IMR-90 (cell line): ENCODE results near the gene HLA-DQA1. TPM values are rescaled to one million over a fixed set of nuclear protein-coding genes. Genes with fewer than 3 reads are reported as not detected.

Source experiments
- ATAC-seq: fragments of 200-7000 bp; cut with Tn5 transposase; 2 replicates; pipeline ENCODE4 v1.9.1; 2020; ENCODE audit warnings: low read depth, mild to moderate bottlenecking, moderate library complexity
- BruUV-seq: library from RNA; stranded (reverse); fragments of 400-500 nt; replicated peaks from 2 replicates; lab custom pipeline; 2021; lab: Mats Ljungman, UMichigan
- CTCF ChIA-PET: fragments of 300-600 bp; formaldehyde crosslinking; extraction: SDS; loops from one replicate; lab custom pipeline; 2021; ENCODE audit warnings: antibody characterized with exemption; lab: Yijun Ruan, JAX
- POLR2A ChIA-PET: fragments of 300-600 bp; sonication (Branson Sonifier 250); formaldehyde crosslinking; loops from one replicate; lab custom pipeline; 2022; ENCODE audit warnings: antibody characterized with exemption; ENCODE audit not compliant: unreplicated experiment; lab: Charles Lee
- DNase-seq: peaks from one replicate; pipeline ENCODE4 v3.0.0; 2013
- H2AFZ ChIP-seq: replicated peaks from 2 replicates; pipeline ENCODE3; 2013; ENCODE audit warnings: low read length, mild to moderate bottlenecking; ENCODE audit not compliant: poor library complexity
- H2AK5ac ChIP-seq: 2 replicates; pipeline ENCODE4 v1.6.1; 2013; ENCODE audit warnings: low read depth, low read length, inconsistent platforms
- H2AK9ac ChIP-seq: replicated peaks from 2 replicates; pipeline ENCODE3; 2013; ENCODE audit warnings: mild to moderate bottlenecking, low read depth, low read length, moderate library complexity; ENCODE audit not compliant: poor library complexity
- H2BK120ac ChIP-seq: 2 replicates; pipeline ENCODE4 v1.6.1; 2013; ENCODE audit warnings: low read depth, low read length, inconsistent platforms
- H2BK15ac ChIP-seq: 3 replicates; pipeline ENCODE4 v1.6.1; 2013; ENCODE audit warnings: low read depth, low read length, inconsistent platforms
- H2BK20ac ChIP-seq: 2 replicates; pipeline ENCODE4 v1.6.1; 2013; ENCODE audit warnings: low read depth, mild to moderate bottlenecking, inconsistent platforms, low read length, moderate library complexity
- H2BK5ac ChIP-seq: 2 replicates; pipeline ENCODE4 v1.6.1; 2013; ENCODE audit warnings: mild to moderate bottlenecking, low read depth, low read length, inconsistent platforms; ENCODE audit not compliant: poor library complexity, severe bottlenecking
- H3K14ac ChIP-seq: replicated peaks from 2 replicates; pipeline ENCODE4 v1.6.1; 2013; ENCODE audit warnings: low read depth, low read length, inconsistent platforms
- H3K18ac ChIP-seq: 2 replicates; pipeline ENCODE4 v1.6.1; 2013; ENCODE audit warnings: low read depth, low read length, control low read depth
- H3K23ac ChIP-seq: 2 replicates; pipeline ENCODE4 v1.6.1; 2013; ENCODE audit warnings: low read depth, low read length, inconsistent platforms
- H3K27ac ChIP-seq: 2 replicates; pipeline ENCODE4 v1.5.1; 2013; ENCODE audit warnings: mild to moderate bottlenecking, control low read depth, low read length; ENCODE audit not compliant: insufficient read depth
- H3K27me3 ChIP-seq: 2 replicates; pipeline ENCODE4 v1.6.1; 2013; ENCODE audit warnings: low read length; ENCODE audit not compliant: control insufficient read depth, insufficient read depth
- H3K36me3 ChIP-seq: 2 replicates; pipeline ENCODE4 v1.6.1; 2013; ENCODE audit warnings: low read length, mixed read lengths; ENCODE audit not compliant: control insufficient read depth, insufficient read depth
- H3K4ac ChIP-seq: 2 replicates; pipeline ENCODE4 v1.6.1; 2013; ENCODE audit warnings: low read depth, low read length, inconsistent platforms
- H3K4me1 ChIP-seq: 2 replicates; pipeline ENCODE4 v1.6.1; 2013; ENCODE audit warnings: low read length, mixed read lengths; ENCODE audit not compliant: control insufficient read depth, insufficient read depth
- H3K4me2 ChIP-seq: 2 replicates; pipeline ENCODE4 v1.6.1; 2013; ENCODE audit warnings: low read depth, mild to moderate bottlenecking, control low read depth, low read length, moderate library complexity
- H3K4me3 ChIP-seq: 2 replicates; pipeline ENCODE4 v1.5.1; 2013; ENCODE audit warnings: low read depth, mild to moderate bottlenecking, control low read depth, low read length, moderate library complexity; ENCODE audit not compliant: insufficient read depth
- H3K56ac ChIP-seq: 2 replicates; pipeline ENCODE4 v1.6.1; 2013; ENCODE audit warnings: low read length, inconsistent platforms; ENCODE audit not compliant: insufficient read depth; ENCODE audit errors: extremely low read depth
- H3K79me1 ChIP-seq, 2 experiments: 2 replicates each; pipeline ENCODE4 v1.6.1; 2013; ENCODE audit warnings: low read length in 2 of 2, inconsistent platforms in 1 of 2, low read depth in 1 of 2
- H3K9ac ChIP-seq: 2 replicates; pipeline ENCODE4 v1.6.1; 2013; ENCODE audit warnings: low read depth, low read length, control low read depth
- H3K9me1 ChIP-seq: 2 replicates; pipeline ENCODE4 v1.6.1; 2013; ENCODE audit warnings: low read length, inconsistent platforms; ENCODE audit not compliant: insufficient read depth
- H3K9me3 ChIP-seq: 2 replicates; pipeline ENCODE4 v1.6.1; 2013; ENCODE audit warnings: low read length; ENCODE audit not compliant: control insufficient read depth, insufficient read depth
- H4K20me1 ChIP-seq: 2 replicates; pipeline ENCODE4 v1.6.1; 2013; ENCODE audit warnings: low read length, inconsistent platforms; ENCODE audit not compliant: insufficient read depth
- H4K5ac ChIP-seq: 2 replicates; pipeline ENCODE4 v1.6.1; 2013; ENCODE audit warnings: mild to moderate bottlenecking, low read depth, low read length, control low read depth
- H4K8ac ChIP-seq, 2 experiments: 2 replicates each; pipeline ENCODE4 v1.6.1; 2013; ENCODE audit warnings: low read depth in 2 of 2, low read length in 2 of 2, control low read depth in 1 of 2, inconsistent platforms in 1 of 2
- H4K91ac ChIP-seq: 2 replicates; pipeline ENCODE4 v1.6.1; 2013; ENCODE audit warnings: low read depth, low read length, inconsistent platforms; ENCODE audit not compliant: insufficient read depth
- MAFK ChIP-seq: IDR thresholded peaks from 2 replicates; pipeline ENCODE4 v1.6.1; 2012; ENCODE audit warnings: low read depth, low read length, improper control_type of control experiment
- MAZ ChIP-seq: IDR thresholded peaks from 2 replicates; pipeline ENCODE4 v1.6.1; 2012; ENCODE audit warnings: low read depth, mild to moderate bottlenecking, low read length, improper control_type of control experiment, moderate library complexity, borderline replicate concordance
- NFE2L2 ChIP-seq: fragments of 150-350 bp; IDR thresholded peaks from 2 replicates; pipeline ENCODE4 v1.6.1; 2016; ENCODE audit warnings: low read depth, mild to moderate bottlenecking, low read length
- WGBS, 2 experiments: methylation state at CpG; one replicate each; pipeline versions ENCODE4 v1.1.5 to v1.1.7; 2013; ENCODE audit warnings: missing lambda C conversion rate in 2 of 2; ENCODE audit not compliant: insufficient read length in 1 of 2; ENCODE audit errors: extremely low coverage in 2 of 2; 5-methylcytosine and 5-hydroxymethylcytosine counted together
- dilution Hi-C: fragments of 300-500 bp; cut with HindIII; formaldehyde crosslinking; loops from one replicate; pipeline ENCODE4 v1.14.3; 2018; ENCODE audit warnings: low sequenced_read_pairs; ENCODE audit not compliant: unreplicated experiment
- in situ Hi-C: fragments of 300-500 bp; cut with MboI; formaldehyde crosslinking; loops from 3 replicates; pipeline ENCODE4 v1.14.3; 2019; ENCODE audit warnings: low sequenced_read_pairs, inconsistent platforms, mixed read lengths
- intact Hi-C: fragments of 100-400 bp; cut with micrococcal nuclease; formaldehyde crosslinking; loops from 2 replicates; pipeline ENCODE4 v1.10.0; 2022
- polyA plus RNA-seq, 3 experiments: library from polyadenylated mRNA; depleted of rRNA; stranded (reverse); fragments of >200 nt; gene quantifications; 2 replicates each; pipeline ENCODE4 v1.2.3, GENCODE V29; 2012; ENCODE audit warnings: low replicate concordance in 1 of 3
- total RNA-seq: library from RNA; depleted of rRNA; stranded (reverse); fragments of >200 nt; gene quantifications from 2 replicates; pipeline ENCODE4 v1.2.3, GENCODE V29; 2012
- TF ChIP-seq, protein P1 (sequence below): fragments of 150-350 bp; IDR thresholded peaks from 2 replicates; pipeline ENCODE4 v1.6.1; 2017; ENCODE audit warnings: mild to moderate bottlenecking, antibody characterized with exemption, low read length, low read depth

The HLA-DQA1 gene
- total and polyA plus RNA-seq, 2 of the 4 experiments (the other 2 are of a cell fraction), result not detected

- Histone ChIP-seq H3K4ac (no peak overlapping the region), H3K14ac (no peak overlapping the region), H3K4me3 (no peak overlapping the region), H4K5ac (no peak overlapping the region), H3K4me2 (no peak overlapping the region), H4K91ac (no peak overlapping the region), H4K8ac (no peak overlapping the region), H3K9ac (no peak overlapping the region), H2BK120ac (no peak overlapping the region), H2BK15ac (no peak overlapping the region), H2BK5ac (no peak overlapping the region), H2AK5ac (no peak overlapping the region), H3K9me3 (no peaks in the 10 kb centered on the region), H3K36me3 (no peaks in the 10 kb centered on the region), H4K20me1 (no peaks in the 10 kb centered on the region), H3K56ac (no peak overlapping the region), H3K9me1 (no peaks in the 10 kb centered on the region), H3K4me1 (no peaks in the 10 kb centered on the region), H2AK9ac (no peak overlapping the region), H2BK20ac (no peak overlapping the region), H3K23ac (no peak overlapping the region), H2AFZ (no peak overlapping the region), H3K27me3 (no peaks in the 10 kb centered on the region), H3K79me1 (no peaks in the 10 kb centered on the region), H3K27ac (no peak overlapping the region), H3K18ac (no peak overlapping the region)
- TF ChIP-seq, protein P1, sequence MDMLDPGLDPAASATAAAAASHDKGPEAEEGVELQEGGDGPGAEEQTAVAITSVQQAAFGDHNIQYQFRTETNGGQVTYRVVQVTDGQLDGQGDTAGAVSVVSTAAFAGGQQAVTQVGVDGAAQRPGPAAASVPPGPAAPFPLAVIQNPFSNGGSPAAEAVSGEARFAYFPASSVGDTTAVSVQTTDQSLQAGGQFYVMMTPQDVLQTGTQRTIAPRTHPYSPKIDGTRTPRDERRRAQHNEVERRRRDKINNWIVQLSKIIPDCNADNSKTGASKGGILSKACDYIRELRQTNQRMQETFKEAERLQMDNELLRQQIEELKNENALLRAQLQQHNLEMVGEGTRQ, result no peak
- TF ChIP-seq MAZ (no peak), NFE2L2 (no peak), MAFK (no peak)
- DNase-seq, result no peak
- intact Hi-C loops (loop anchor here (10.0 kb wide), 1 partner anchor 199 kb away; no protein-coding TSS in a partner anchor), dilution Hi-C loops (no loop called here), in situ Hi-C loops (no loop called here)
- CTCF ChIA-PET, result no interaction called here
- POLR2A ChIA-PET, result no interaction called here
- BruUV-seq, result no TSS peak
- WGBS, 2 experiments, result 21% methylated on average over 2 of the region's 3 CpGs; no CpG with 5 or more reads in 1 of the 2 experiments
- ATAC-seq, result no peak
Measured at GRCh38 chr6:32665661-32666060, 28.5 kb downstream of the HLA-DQA1 start.
